Karpas-422 (cell line): ENCODE measurements around the gene ANGEL1. TPM values are rescaled to one million over a fixed set of nuclear protein-coding genes. Genes with fewer than 3 reads are reported as not detected.

Experiments used
- DNase-seq: peaks from one replicate; pipeline ENCODE4 v3.0.0-alpha.2; 2015
- H2AFZ ChIP-seq: fragments of 200-600 bp; sonication (generic); 2 replicates; pipeline ENCODE4 v1.6.1; 2014; ENCODE audit warnings: antibody characterized with exemption, low read length, mixed read lengths
- H3K27ac ChIP-seq: fragments of 200-600 bp; sonication (generic); 2 replicates; pipeline ENCODE4 v1.5.1; 2014; ENCODE audit warnings: mild to moderate bottlenecking, low read length, moderate library complexity
- H3K27me3 ChIP-seq: fragments of 200-600 bp; sonication (generic); 2 replicates; pipeline ENCODE4 v1.6.1; 2014; ENCODE audit warnings: low read length, mixed read lengths
- H3K36me3 ChIP-seq: fragments of 200-600 bp; sonication (generic); 2 replicates; pipeline ENCODE4 v1.6.1; 2014; ENCODE audit warnings: low read length, mixed read lengths; ENCODE audit not compliant: insufficient read depth
- H3K4me1 ChIP-seq: fragments of 200-600 bp; sonication (generic); 2 replicates; pipeline ENCODE4 v1.6.1; 2014; ENCODE audit warnings: mild to moderate bottlenecking, low read length, mixed read lengths
- H3K4me2 ChIP-seq: fragments of 200-600 bp; sonication (generic); 2 replicates; pipeline ENCODE4 v1.6.1; 2014; ENCODE audit warnings: low read length, low read depth, mild to moderate bottlenecking; ENCODE audit not compliant: poor library complexity, severe bottlenecking
- H3K4me3 ChIP-seq: fragments of 200-600 bp; sonication (generic); 2 replicates; pipeline ENCODE4 v1.5.1; 2014; ENCODE audit warnings: mild to moderate bottlenecking, antibody characterized with exemption, low read length, mixed read lengths
- H3K79me2 ChIP-seq: fragments of 200-600 bp; sonication (generic); 2 replicates; pipeline ENCODE4 v1.6.1; 2014; ENCODE audit warnings: mild to moderate bottlenecking, low read length, mixed read lengths
- H3K9ac ChIP-seq: fragments of 200-600 bp; sonication (generic); 2 replicates; pipeline ENCODE4 v1.6.0; 2014; ENCODE audit warnings: low read length
- H3K9me2 ChIP-seq: fragments of 200-600 bp; sonication (generic), shearing (Covaris generic); replicated peaks from 2 replicates; pipeline ENCODE4 v1.6.0; 2014; ENCODE audit warnings: mild to moderate bottlenecking, low read length, moderate library complexity; ENCODE audit not compliant: insufficient read depth
- H3K9me3 ChIP-seq: fragments of 300-700, 200-600 bp; sonication (generic); 2 replicates; pipeline ENCODE4 v1.6.1; 2014; ENCODE audit warnings: low read length, mixed read lengths
- H4K20me1 ChIP-seq: fragments of 200-600 bp; sonication (generic); 2 replicates; pipeline ENCODE4 v1.6.1; 2014; ENCODE audit warnings: mild to moderate bottlenecking, antibody characterized with exemption, low read length, low read depth; ENCODE audit not compliant: insufficient read depth
- total RNA-seq: library from RNA; depleted of rRNA; stranded (reverse); fragments of >200 nt; shearing (Covaris generic); gene quantifications from 2 replicates; pipeline ENCODE4 v1.2.3, GENCODE V29; 2014; ENCODE audit warnings: low replicate concordance

ANGEL1 gene
- total RNA-seq, 1 experiment from 2014 or later: 29.4 TPM

DNA sequence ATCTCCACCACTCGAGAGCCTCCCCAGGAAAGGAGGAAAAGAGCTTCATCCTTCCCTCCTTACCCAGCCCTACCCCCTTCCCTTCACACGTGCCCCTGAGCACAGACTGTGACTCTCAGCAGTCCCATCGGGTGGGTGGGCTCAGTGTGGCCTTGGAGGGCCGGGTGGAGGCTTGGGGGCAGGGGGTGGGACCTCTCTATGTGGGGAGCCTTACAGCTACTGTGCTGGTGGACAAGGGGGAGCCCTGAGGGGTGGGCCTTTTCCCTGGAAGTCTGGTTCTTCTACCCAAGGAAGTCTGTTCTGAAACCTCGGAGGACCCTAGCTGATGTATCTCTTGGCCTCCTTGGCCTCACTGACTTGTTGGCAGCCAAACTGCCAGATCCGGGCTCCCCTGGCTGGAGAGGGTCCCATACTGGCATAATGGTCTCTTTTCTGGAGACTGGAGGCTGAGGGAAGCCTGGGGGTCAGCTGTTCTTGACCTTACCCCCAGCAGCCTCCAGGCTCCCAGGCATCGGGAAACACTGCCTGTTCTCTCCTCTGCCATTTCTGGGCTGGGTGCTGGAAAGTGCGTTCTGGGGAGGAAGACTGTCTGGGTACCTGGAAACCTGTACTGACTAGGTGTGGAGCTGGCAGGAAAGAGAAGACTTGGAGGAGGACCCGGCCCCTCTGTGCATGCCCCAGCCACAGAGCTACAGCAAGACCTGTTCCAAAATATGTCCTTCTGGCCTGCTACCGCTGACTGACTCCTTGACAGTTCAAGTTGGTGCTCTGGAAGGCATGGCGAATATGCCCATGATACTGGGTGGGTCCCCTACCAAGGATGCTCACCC, 43.8 kb downstream of the ANGEL1 start:
- H3K4me3 ChIP-seq: no peak overlapping the region
- H3K9ac ChIP-seq: no peak overlapping the region

DNA sequence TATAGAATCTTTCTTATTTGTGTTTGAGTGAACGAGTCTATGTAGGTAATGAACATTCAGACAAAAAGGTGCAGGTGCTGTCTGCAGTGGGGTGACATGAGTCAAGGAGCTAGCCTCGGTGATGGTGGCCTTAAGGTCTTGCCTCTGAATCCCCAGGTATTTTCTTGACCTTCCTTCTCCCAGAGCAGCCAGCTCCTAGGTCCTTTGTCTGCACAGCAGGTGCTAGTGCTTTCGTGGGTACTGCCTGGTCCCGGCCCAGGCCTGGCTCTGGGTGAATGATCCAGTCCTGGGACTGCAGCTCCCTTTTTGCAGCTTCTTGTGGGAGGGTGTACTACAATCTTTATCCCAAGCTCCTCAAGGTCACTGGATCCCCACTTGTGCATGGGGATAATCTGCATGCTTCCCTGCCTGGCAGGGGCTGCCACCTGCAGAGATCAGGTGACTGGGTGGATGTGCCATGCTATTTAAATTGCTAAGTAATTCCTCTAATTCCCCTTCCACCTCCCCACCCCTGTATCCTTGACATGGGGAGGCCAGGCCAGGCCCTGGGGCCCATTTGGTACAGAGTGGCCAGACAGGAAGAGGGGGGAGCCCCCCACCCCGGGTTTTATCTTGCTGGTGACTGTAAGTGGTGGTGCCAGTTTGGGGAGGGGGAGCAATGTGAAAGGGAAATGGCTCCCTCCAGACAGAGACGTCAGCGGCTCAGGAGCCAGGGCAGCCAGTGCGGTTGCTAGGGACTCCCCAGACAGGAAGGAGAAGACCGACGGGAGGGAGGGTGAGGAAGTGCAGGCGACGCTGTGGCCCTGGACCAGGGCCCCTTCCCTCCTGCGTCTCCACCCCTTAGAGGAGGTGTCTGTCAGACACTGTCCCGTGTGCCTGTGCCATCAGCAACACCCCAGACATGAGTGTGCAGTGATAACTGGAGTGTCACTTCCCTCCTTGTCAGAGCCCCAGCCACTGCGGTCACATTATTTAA, 44.7 kb downstream of the ANGEL1 start:
- no peak overlapping the region for H3K27ac ChIP-seq
- no peak for DNase-seq
- no peaks in the 10 kb centered on the region for H3K9me2 ChIP-seq
- H2AFZ ChIP-seq: no peak overlapping the region; the same call in 1 of the 2 replicates
- no peaks in the 10 kb centered on the region for H3K27me3 ChIP-seq
- no peak overlapping the region for H3K9ac ChIP-seq
- no peaks in the 10 kb centered on the region; the same call in 1 of the 2 replicates for H3K4me1 ChIP-seq
- H4K20me1 ChIP-seq: no peaks in the 10 kb centered on the region; the same call in 1 of the 2 replicates
- H3K9me3 ChIP-seq: no peaks in the 10 kb centered on the region
- H3K79me2 ChIP-seq: no peaks in the 10 kb centered on the region
- H3K36me3 ChIP-seq: no peaks in the 10 kb centered on the region
- H3K4me2 ChIP-seq: no peak overlapping the region
- H3K4me3 ChIP-seq: no peak overlapping the region

More for the DNA sequence above, 43.8 kb downstream of the ANGEL1 start:
- no peak overlapping the region; the same call in 1 of the 2 replicates for H2AFZ ChIP-seq
- no peak overlapping the region for H3K27ac ChIP-seq
- no peak for DNase-seq
- H3K27me3 ChIP-seq: no peaks in the 10 kb centered on the region
- H3K36me3 ChIP-seq: no peaks in the 10 kb centered on the region
- H3K4me1 ChIP-seq: no peaks in the 10 kb centered on the region; the same call in 1 of the 2 replicates
- no peak overlapping the region for H3K4me2 ChIP-seq
- H3K9me2 ChIP-seq: no peaks in the 10 kb centered on the region
- no peaks in the 10 kb centered on the region for H3K79me2 ChIP-seq
- no peaks in the 10 kb centered on the region for H3K9me3 ChIP-seq
- no peaks in the 10 kb centered on the region; the same call in 1 of the 2 replicates for H4K20me1 ChIP-seq

DNA sequence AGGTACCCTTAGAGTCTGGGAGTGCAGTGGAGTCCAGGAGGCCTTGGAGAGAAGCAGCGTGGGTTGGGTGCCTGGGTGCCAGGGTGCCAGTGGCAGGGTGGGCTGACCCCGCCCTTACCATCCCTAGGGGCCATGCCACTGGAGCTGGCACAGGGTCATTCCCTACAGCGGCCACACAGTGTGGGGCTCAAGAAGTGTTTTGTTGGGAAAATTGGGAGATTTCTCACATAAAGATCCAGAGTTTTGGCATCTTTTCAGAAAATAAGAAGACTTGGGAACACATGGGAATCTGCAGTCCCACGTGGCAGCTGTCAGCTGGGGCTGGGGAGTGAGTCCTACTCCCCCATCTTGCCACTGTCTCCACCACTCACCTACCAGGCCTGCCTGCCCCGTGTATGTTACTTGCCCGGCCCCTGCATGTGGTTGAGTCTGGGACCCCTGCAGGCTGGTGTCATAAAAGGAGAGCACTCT, 47.2 kb downstream of the ANGEL1 start:
- Histone ChIP-seq H3K4me1 (no peaks in the 10 kb centered on the region; the same call in 1 of the 2 replicates), H3K36me3 (no peaks in the 10 kb centered on the region), H3K9ac (no peak overlapping the region), H3K79me2 (no peaks in the 10 kb centered on the region), H3K27ac (no peak overlapping the region), H2AFZ (no peak overlapping the region), H3K4me3 (no peak overlapping the region), H3K27me3 (no peaks in the 10 kb centered on the region), H3K9me2 (no peaks in the 10 kb centered on the region), H3K4me2 (no peak overlapping the region), H4K20me1 (no peaks in the 10 kb centered on the region; the same call in 1 of the 2 replicates), H3K9me3 (no peaks in the 10 kb centered on the region)
- no peak for DNase-seq

DNA sequence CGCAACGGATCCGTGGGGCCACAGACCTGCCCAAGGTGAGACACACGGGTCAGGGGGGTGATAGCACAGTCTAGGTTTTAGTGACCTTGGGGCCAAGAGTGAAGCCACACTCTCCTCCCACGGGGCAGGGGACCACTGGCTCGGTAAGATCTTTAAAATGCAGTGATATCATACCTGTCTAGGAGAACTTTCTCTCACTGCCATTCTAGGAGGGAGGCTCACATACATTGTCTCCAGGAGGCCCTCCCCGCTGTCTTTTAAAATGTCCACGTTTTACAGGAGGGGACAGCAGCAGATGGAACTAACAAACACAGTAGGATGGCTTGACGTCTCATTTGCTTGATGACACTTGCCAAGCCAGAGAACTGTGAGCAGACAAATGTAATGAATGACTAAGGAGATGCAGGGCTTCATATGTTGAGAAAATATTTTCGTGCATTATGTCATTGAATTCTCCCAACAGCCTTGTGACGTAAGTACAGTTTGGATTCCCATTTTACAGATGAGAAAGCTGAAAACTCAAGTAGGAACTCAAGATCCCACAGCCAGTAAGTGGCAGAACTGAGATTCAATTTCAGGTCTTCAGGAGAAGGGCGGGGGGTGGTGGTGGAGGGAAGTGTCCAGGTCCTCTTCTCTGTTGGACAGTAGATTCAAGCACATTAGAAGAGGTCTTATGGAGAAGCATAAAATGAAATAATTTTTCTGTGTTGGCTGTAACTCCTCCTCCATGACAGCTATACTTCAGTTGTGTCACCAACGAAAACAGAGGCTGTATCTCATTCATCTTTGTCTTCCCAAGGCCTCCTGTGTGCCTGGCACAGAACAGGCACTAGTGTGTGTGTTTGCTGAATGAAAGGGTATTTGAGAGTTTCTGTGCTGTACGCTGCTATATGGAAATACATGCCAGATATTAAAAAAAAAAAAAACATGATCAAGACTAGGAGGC, 49.3 kb downstream of the ANGEL1 start:
- Histone ChIP-seq H3K27me3 (no peaks in the 10 kb centered on the region), H3K9me3 (no peaks in the 10 kb centered on the region), H2AFZ (no peak overlapping the region), H3K4me3 (no peak overlapping the region), H3K27ac (no peak overlapping the region), H3K9me2 (no peaks in the 10 kb centered on the region), H3K9ac (no peak overlapping the region), H3K36me3 (no peaks in the 10 kb centered on the region), H3K4me2 (no peak overlapping the region), H4K20me1 (no peaks in the 10 kb centered on the region; the same call in 1 of the 2 replicates), H3K4me1 (no peaks in the 10 kb centered on the region; the same call in 1 of the 2 replicates), H3K79me2 (no peaks in the 10 kb centered on the region)
- no peak for DNase-seq

DNA sequence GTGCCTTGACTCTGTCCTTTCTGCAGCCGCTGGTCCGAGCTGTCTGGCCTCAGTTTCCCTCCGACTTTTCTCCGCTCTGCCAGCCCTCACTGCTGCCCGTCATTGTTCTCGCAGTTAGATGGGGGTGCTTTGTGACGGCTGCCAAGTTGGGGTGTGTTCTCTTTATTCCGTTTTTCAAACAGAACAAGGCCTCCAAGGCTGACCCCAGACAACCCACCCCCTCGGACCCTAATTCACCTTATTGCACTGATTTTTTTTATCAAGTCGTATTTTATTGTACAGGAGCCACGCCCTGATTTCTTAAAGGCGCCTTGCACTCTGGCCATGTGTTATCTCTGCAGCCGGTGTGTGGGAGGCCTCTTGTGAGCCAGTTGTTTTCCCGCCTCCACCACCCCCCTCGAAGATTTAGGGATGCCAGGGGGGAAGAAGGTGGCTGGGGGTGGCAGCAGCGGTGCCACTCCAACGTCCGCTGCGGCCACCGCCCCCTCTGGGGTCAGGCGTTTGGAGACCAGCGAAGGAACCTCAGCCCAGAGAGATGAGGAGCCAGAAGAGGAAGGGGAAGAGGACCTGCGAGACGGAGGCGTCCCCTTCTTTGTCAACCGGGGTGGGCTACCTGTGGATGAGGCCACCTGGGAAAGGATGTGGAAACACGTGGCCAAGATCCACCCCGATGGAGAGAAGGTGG, 50.1 kb downstream of the ANGEL1 start:
- Histone ChIP-seq H3K9ac (no peak overlapping the region), H3K79me2 (no peaks in the 10 kb centered on the region), H3K27me3 (no peaks in the 10 kb centered on the region), H3K4me1 (no peaks in the 10 kb centered on the region), H4K20me1 (no peaks in the 10 kb centered on the region; the same call in 1 of the 2 replicates), H3K4me3 (no peak overlapping the region), H3K27ac (no peak overlapping the region), H3K4me2 (no peak overlapping the region), H2AFZ (no peak overlapping the region), H3K36me3 (no peaks in the 10 kb centered on the region), H3K9me2 (no peaks in the 10 kb centered on the region), H3K9me3 (no peaks in the 10 kb centered on the region)
- DNase-seq: no peak

DNA sequence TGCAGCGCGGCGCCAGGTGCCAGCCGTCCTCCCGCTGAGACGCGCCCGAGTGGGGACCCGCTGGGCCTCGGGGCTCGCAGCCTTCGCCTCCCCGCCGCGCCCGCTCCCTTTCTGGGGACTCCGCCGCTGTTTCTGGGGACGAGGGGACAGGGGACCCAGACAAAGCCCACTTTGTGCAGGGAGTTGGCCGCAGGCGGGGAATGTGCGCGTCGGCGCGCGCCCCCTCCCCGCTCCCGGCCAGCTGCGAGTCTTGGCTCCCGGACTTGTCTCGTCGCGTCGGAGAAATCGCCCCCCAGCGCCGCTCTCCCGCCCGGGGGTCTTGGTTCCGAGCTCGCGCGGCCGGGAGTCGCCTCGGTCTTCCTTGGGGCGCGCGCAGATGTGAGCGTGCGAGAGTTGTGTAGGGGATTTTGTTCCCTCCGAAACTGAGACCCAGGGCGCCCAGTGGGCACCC, 50.7 kb downstream of the ANGEL1 start:
- Histone ChIP-seq H3K36me3 (no peaks in the 10 kb centered on the region), H3K4me2 (no peak overlapping the region), H3K79me2 (no peaks in the 10 kb centered on the region), H3K27ac (no peak overlapping the region), H3K9me3 (no peaks in the 10 kb centered on the region), H3K4me1 (no peaks in the 10 kb centered on the region), H4K20me1 (no peaks in the 10 kb centered on the region; the same call in 1 of the 2 replicates), H2AFZ (no peak overlapping the region), H3K27me3 (no peaks in the 10 kb centered on the region), H3K4me3 (no peak overlapping the region), H3K9ac (no peak overlapping the region), H3K9me2 (no peaks in the 10 kb centered on the region)
- DNase-seq: no peak
